ENCODE measurements around the gene TMCC3.

TMCC3 gene

DNA sequence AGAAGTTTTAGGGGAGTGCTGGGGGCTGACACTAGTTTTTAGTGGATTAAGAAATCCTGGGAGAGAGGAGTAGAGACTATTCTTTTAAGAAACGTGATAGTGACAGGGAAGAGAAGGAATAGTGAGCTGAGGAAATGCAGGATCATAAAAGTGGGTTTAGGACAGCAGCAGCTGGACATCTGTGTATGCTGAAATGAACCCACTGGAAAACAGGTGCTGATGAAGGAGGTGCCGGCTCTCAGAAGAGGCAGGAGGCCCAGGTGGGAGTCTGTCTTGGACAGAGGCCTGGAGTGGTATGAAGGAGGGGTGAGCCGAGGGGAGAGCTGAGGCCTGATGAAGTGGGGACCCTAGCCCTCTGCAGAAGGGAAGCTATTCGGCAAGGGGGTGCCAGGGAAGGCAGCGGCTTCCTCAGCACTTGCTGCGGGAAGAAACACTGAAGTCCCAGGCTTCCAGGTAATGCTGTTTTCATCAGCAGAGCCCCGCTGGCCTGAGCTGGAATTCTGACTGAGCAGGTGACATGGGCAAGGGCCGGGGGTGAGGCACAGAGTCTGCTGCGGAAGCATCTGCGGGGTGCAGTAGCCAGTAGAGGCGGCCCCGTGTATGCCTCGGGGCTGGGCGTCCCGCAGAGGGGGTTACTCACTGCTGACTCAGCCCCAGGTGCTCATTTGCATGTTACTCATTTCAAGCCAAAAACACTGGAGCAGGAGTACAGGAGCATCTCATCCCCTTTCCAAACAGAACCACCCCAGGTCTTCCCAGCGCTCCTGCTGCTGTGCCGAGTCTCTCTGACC is 89.7 kb downstream of the TMCC3 start:
- DNase-seq, result no peak

DNA sequence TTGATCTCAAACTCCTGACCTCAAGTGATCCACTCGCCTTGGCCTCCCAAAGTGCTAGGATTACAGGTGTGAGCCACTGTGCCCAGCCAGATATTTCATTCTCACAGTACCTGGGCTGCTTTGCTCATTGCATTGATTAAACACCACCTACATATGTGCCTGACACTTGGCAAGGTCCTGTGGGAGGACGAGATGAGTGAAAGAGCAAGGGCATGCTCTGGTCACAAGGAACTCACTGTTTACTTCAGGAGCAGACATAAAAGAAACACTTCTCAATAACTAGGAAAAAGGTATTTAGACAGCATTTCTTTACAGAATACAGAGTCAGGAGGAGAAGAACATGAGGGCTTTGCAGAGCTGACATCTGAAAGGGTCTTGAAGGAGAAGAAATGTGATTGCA is 91.7 kb downstream of the TMCC3 start:
- DNase-seq, result no peak

DNA sequence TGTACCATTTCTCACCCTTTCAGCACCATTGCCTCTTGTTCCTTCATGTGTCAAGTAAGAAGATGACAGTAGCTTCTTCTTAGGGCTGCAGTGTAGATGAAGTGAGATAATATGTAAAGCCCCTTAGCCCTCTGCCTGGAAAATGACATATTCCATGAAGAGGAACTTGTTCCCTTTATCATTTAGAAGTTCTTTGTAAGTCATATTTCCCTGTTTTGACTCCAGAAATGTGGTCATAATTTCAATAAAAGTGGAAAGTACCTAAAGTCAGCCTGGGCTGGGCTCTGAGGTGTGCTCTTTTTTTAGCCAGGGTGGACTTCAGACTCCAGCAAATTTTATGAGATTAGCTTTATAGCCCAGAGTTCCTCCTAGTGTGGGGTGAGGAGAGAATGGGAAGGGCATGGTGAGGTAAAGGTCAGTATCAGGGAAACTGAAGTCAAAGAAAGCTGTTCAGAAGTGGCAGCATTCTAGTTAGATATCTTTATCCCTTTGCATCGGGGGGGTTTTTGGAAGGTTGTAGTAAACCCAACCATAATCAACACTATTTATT is 92.5 kb downstream of the TMCC3 start:
- no peak for DNase-seq

DNA sequence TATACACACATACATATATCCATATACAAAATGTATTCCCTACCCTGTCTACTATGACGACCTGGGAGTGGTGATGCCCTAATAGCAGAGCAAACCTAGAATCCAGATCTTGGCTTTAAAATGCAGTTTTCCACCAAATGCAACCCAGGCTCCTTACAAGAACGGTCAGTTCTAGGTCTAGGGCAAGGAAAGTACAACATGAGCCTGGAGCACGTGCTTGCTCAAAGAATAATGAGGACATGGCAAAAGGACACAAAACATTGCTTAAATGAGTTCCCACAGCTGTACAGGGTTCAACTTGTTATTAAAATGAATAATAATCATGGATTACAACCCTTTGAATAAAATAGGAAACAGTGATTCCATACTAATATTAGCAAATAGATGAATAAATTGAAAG is 94.7 kb downstream of the TMCC3 start:
- DNase-seq, result no peak

DNA sequence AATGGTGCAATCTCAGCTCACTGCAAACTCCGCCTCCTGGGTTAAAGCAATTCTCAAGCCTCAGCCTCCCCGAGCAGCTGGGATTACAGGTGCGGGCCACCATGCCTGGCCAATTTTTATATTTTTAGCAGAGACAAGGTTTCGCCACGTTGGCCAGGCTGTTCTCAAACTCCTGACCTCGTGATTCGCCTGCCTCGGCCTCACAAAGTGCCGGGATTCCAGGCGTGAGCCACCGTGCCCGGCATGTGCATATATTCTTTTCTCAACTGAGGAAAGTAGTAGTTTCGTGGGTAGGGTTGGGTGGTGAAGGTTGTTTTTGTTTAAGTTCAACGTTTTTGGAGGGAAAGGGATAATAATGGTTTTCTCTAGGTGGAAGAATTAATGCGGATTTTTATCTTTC is 96.5 kb downstream of the TMCC3 start:
- DNase-seq, result no peak

DNA sequence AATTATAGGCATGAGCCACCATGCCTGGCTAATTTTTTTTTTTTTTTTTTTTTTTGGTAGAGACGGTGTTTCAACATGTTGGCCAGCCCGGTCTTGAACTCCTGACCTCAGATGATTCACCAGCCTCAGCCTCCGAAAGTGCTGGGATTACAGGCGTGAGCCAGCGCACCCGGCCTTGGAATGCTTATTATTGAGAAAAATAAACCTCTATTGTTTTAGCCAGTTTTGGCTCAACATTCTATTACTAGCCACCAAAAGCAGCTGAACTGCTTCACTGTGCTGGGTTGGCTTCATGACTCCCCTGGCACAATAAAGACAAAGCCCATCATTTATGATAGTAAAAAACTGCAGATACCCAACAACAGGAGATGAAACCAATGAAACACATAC is 97.2 kb downstream of the TMCC3 start:
- DNase-seq, result no peak

DNA sequence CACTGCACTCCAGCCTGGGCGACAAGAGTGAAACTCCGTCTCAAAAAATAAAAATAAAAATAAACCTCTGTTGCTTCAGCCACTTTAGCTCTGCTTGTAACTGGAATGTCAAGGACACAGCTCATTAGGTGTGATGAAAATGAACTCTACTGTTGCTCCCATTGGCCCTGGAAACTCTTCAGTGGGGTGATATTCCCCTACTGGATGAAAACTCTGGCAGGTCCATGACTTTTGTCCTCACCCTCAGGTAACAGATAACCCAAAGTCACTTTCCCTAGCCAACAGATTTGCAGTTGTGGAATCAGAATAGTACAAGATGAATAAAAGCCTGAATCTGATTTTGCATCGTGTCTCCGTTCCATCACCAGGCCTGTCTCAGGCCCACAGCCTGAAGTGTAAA is 98.5 kb downstream of the TMCC3 start:
- no peak for DNase-seq

DNA sequence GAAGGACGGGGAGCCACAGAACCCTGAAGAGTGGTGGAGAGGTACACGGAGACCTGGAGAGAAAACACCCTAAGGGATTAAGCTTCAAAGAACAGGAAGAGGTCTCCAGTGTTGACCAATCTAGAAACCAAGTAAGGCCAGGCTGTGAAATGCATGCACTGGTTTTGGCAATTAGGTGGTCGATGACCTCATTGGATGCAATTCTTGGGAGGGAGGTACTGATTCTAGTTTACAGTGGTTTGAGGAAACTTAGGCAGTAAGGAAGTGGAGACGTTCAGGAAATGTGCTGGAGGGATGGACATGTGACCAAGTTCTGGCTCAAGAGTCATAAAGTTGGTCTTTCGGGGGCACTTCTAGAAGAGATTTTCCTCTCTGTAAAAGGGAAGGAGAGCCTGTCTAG is 99.4 kb downstream of the TMCC3 start:
- DNase-seq, result no peak

DNA sequence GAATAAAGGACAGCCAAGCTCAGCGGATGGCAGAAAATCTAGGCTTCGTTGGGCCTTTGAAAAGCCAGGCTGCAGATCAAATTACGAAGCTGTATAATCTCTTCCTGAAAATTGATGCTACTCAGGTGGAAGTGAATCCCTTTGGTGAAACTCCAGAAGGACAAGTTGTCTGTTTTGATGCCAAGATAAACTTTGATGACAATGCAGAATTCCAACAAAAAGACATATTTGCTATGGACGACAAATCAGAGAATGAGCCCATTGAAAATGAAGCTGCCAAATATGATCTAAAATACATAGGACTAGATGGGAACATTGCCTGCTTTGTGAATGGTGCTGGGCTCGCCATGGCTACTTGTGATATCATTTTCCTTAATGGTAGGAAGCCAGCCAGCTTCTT is 101.5 kb downstream of the TMCC3 start:
- DNase-seq, result peak; percentile 7

DNA sequence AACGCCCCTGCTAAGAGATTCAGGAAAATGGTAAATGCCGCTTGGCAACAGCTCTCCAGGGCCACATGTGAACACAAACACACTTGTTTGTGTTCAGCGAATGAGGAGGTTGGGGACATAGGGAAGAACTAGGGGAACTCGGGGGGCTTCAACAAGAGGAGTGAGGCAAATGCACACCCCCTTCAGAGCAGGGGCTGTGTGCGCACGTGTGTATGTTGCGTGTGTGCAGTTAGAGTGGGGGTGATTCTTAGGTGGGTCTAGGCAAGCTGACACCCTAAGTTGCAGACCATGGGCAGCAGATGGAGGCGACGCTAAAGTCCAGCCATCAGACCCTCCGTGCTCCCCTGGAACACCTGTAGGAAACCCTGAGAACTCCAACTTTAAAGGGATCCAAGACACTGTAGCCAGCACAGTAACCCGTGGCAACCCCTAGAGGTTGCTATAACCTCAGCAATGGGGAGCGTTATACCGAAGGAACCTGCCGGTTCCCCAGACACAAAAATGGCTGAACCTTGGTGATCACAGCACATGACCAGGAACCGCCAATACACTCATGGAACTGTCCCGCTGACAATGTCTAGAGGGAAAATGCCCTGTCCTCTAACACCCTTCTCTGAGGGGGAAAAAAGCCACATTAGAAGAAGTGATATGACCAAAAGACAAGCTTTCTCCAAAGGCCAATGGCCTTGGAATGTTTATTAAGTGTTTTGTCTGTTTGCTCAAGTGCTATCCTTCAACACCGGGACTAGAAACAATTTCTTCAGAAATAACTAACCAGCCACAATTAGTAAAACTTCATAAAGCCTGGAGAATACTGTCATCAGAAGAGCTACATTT is 104.2 kb downstream of the TMCC3 start:
- DNase-seq, result peak; percentile 13

DNA sequence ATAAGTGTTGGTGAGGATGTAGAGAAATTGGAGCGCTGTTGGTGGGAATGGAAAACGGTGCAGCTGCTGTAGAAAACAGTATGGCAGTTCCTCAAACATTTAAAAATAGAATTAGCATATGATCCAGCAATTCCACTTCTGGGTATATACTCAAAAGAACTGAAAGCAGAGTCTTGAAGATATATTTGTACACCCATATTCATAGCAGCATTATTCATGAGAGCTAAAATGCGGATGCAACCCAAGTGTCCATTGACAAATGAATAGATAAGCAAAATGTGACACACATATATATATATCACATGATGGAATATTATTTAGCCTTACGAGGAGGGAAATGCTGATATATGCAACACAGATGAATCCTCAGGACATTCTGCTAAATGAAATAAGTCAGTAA is 106.0 kb downstream of the TMCC3 start:
- DNase-seq, result no peak

DNA sequence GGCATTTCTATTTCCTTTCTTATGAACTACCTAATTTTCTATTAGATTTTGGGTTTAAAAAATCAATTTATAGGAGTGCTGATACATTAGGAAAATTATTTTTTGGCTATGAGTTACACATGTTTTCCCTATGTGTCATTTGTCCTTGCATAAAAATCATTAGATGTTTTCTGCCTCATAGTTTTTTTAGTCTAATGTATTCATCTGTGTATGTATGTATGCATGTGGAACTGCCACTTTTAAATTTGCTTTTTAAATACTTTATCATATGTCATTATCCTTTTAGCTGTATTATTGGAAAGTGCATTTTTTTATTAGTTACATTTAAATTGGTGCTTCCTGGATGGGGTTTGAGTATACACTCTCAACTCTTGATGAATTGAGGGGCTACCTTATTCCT is 112.0 kb downstream of the TMCC3 start:
- no peak for DNase-seq

DNA sequence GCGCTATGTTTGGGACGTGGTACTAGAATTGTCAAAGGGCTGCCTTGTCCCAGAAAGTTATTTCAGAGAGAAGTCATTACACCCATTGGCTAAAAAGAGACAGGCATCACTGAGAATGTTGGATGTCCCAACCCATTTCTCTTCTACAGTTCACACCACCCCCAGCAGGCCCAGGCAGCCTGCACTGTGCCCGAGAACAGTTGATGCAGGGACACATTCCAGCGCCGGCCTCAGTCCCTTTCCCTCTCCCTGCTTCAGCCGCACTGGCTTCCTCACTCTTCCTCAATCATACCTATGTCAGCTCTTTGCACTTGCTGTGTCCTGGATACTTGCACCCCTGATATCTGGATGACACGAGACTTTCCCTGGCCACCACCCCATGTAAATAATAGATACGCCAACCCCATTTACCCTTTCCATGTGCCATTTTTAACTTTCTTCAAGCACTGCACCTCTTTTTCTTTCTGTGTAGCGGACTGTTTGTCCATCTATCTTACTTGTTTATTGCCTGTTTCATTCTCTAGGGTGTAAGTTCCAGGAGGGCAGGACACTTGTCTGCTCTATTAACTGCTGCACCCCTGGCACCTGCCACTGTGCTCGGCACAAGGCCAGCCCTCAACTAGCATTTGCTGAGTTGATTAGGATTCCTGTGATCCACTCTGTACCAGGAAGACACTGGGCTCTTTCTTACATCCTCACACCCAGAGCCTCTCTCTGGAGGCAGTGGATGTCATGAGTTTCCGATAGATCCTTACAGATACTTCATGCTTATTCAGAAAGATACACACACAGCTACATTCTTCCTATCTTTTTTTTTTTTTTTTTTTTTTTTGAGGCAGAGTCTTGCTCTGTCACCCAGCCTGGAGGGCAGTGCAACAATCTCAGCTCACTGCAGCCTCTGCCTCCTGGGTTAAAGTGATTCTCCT is 114.1 kb downstream of the TMCC3 start:
- no peak for DNase-seq

DNA sequence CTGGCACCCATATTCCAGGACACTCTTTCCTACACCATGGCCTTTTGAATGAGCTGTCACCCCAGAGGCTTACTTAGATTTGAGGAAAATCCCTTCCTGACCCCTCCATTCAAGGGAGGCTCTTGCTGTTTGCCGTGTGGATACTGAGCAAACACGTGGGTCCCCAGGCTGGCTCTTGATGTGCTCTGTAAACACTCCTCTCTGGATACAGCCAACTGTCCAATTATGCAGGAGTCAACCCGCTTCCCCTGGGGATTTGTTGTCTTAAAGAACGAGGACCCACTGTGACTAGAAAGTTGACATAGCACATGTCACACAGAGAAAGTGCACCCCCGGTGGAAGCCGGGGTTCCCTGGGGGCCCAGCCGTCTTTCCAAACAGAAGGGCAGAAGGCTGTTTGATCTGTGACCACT is 114.8 kb downstream of the TMCC3 start:
- peak; percentile 68 for DNase-seq

DNA sequence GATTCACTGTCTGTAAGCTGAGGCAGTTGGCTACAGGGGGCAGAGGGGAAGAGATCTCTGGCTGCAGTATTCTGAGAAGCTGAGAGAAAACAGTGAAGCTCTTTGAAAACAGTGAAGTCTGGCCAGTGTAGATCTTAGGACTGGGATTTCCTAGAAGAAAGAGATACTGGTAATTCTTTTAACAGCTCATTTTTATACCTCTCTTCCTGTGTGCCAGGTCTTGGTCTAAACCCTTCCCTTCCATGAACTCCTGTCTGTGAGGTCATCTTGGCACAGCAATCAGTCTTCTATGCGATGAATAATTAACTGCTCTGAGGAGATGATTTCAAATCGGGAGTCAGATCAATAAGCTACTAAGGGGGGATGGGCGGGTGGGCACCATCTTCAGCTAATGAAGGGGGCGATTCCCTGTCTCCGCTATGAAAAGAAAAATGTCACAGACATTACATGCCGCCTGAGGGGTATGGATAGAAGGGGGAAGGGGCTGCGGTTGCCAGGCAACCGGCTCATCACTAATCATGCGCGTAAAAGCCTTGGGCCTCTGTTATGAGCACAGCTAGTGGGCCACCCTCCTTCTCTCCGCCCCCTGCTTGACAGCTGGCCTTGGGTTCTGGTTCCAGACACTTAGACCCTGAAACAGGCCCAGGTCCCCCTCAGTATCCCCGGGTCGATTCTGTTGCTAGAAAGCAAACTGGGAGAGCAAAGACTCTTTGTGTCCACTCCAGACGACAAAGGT is 115.4 kb downstream of the TMCC3 start:
- DNase-seq, result no peak

DNA sequence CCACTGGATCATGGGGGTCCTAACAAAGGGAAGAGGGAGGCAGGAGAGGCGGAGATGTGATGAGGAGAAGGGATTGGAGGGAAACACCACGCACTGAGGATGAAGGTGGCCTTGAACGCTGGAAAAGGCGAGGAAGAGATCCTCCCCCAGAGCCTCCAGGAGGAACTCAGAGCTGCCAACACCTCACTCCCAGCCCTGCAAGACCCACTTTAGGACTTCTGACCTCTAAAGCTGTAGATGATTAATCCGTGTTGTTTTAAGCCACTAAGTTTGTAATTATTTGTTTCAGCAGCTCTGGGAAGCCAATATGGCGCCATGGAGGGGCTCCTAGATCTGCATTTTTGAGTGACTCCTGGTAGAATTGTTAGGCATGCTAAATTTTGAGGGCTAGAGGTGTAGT is 116.1 kb downstream of the TMCC3 start:
- no peak for DNase-seq

DNA sequence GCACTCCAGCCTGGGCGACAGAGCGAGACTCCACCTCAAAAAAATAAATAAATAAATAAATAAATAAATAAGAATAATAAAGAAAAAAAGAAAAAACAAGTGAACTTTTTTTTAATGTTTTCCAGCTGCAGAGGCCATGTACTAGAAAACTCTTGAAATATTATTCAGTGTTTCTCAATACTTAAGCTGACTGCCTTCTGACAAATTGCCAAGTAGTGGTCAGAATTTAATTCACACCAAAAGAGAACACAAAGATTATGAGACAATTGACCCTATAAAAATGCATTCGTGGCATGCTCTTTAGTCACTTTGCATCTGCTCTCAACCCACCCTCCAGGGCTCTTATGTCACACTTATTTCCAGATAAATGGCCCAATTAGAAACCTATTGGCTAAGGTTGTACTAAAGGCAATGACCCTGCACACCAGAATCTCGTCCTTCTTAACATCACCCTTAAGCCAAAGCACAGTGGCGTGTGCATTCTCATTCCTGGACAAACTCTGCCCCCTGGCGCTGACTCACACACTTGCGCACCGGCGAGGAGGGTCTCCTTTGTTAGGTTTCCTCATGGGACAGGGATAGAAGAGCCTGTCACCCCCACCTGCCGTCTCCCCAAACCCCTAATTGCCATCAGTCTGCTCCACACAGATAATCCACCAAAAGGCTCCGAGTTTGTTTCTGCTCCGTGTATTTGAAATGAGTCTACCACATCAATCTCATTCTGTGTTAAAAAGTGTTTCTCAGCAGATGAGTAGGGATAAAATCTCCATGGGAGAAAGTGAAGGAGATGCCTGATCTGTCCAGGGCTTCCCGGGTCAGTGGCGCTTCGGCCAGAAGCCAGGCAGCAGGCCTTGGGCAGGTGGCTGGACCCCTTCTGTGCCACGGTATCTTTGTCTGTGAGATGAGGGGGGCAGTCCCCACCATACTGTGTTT is 117.6 kb downstream of the TMCC3 start:
- peak; percentile 80 for DNase-seq

DNA sequence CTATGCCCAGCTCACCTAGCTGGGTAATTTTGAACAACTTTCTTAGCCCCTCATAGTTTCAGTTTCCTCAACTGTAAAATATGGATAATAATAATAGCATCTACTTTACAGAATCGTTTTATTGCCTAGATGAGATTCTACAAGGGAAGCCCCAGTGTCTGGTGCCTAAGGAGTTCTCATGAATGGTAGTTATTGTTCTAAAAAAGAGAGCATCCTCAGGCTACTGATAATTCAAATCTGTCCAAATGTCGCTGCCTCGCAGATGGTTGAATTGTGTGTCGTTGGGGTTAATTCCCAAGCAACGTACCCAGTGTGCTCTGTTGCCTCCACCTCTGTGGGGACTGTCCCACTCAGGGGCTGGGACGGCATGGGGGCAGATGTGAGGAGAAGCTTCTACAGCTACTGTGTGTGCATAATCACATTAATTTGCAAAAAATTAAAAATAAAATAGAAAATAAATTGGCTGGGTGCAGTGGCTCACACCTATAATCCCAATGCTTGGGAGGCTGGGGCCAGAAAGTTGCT is 119.1 kb downstream of the TMCC3 start:
- no peak for DNase-seq

DNA sequence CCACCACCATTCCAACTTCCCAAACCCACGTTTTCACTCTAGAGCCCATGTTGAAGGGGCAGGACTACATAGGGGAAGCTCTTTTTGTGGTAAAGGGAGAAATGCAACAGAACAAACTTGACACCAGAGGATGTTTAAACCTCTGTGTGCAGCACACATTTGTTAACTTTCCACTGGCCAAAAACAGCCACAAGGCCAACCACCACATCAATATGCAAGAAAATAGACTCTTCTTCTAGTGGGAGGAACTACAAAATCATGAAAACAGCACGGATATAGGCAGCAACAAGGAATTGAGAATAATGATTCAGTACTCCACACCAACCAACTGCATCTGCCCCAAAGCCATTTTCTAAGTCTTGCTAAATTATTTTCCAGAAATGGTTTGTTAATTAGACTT is 124.4 kb downstream of the TMCC3 start:
- no peak for DNase-seq
